Astrocyte of the spinal cord (primary cell): Measurements from ENCODE around the gene BRME1.

Source experiments
- DNase-seq: peaks from one replicate; pipeline ENCODE4 v3.0.0; 2011; ENCODE audit warnings: low read depth, low spot score
- H3K4me3 ChIP-seq: 2 replicates; pipeline ENCODE4 v1.5.1; 2011; ENCODE audit warnings: low read depth, mild to moderate bottlenecking, low read length, moderate library complexity
- CTCF ChIP-seq: IDR thresholded peaks from 2 replicates; pipeline ENCODE4 v1.5.1; 2012; ENCODE audit warnings: low read depth, mild to moderate bottlenecking, low read length, inconsistent platforms
- in situ Hi-C: cut with HindIII; loops from 2 replicates; pipeline ENCODE4 v1.10.0; 2017; ENCODE audit warnings: low sequenced_read_pairs

Gene BRME1

GRCh38 chr19:13872339-13872694 is 33.6 kb downstream of the BRME1 start:
- no peak for TF ChIP-seq CTCF
- no peak overlapping the region for H3K4me3 ChIP-seq
- DNase-seq: no peak
- in situ Hi-C loops: no loop called here

GRCh38 chr19:13870873-13871272 is 35.0 kb downstream of the BRME1 start:
- TF ChIP-seq CTCF: no peak
- DNase-seq: no peak
- H3K4me3 ChIP-seq: no peak overlapping the region
- in situ Hi-C loops: no loop called here

GRCh38 chr19:13869281-13869680 is 36.6 kb downstream of the BRME1 start:
- no peak for DNase-seq
- in situ Hi-C loops: no loop called here
- no peak overlapping the region for H3K4me3 ChIP-seq
- no peak for TF ChIP-seq CTCF

GRCh38 chr19:13868663-13869062 is 37.3 kb downstream of the BRME1 start:
- no peak for DNase-seq
- H3K4me3 ChIP-seq: no peak overlapping the region
- no peak for TF ChIP-seq CTCF
- in situ Hi-C loops: no loop called here

GRCh38 chr19:13866463-13867046 is 39.4 kb downstream of the BRME1 start:
- in situ Hi-C loops: no loop called here
- no peak for TF ChIP-seq CTCF
- DNase-seq: no peak
- H3K4me3 ChIP-seq: peak overlapping the region; percentile 54

GRCh38 chr19:13865571-13866462 is 40.1 kb downstream of the BRME1 start:
- peak overlapping the region; percentile 54 for H3K4me3 ChIP-seq
- TF ChIP-seq CTCF: no peak
- in situ Hi-C loops: no loop called here
- no peak for DNase-seq
